Fibroblast of skin of right quadriceps (primary cell): ENCODE data around the gene ZMYND8.
"Not testable (repeated sequence)": the region's sequence is repeated elsewhere in the genome, so short reads cannot be mapped to it uniquely, and the experiment has no call there.

Experiments
- DNase-seq: peaks from one replicate; pipeline ENCODE4 v3.0.0-alpha.2; 2013

ZMYND8 gene

DNA sequence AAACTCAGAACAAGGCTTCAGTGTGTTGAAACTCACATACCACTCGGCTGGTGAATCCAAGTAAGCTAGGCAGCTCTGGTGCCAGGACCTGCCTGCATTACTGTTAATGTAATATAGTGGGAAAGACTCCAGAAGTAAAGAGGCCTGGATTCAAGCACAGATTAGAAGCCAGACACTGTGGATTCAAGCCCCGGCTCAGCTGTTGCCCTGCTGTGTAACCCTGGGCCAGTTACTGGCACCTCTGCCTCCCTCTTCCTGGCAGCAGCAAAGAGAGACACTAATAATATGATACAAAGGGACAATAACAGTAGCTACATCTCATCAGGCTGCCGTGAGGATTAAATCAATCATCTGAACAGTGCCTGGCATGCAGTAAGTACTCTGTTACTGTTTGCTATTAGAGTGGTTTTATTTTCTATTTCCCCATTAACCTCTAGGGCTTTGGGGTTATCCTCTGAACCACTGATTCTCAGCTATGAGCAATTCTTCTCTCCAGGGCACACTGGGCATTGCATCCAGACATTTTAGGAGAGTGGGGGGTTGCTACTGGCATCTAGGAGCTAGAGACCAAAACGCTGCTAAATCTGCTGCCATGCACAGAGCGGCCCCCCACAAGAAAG, 92.9 kb downstream of the ZMYND8 start:
- no peak for DNase-seq

DNA sequence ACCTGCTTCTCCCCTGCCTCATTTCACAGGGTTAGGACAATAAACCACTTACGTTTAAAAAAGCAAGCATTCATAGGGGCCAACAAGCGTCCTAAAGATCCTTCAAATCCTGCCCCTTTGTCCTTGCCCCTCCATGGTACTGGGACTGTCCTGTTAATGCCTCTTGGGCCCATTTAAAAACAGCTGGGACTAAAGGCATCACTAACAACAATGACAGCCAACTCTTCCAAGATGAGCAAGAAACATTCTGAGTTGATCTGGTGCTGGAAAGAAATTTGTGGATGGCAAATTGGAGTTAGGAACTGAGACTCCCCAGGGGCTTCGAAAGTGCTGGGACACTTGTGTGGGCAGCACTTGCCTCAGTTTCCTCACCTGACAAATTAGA, 93.4 kb downstream of the ZMYND8 start:
- DNase-seq = no peak

DNA sequence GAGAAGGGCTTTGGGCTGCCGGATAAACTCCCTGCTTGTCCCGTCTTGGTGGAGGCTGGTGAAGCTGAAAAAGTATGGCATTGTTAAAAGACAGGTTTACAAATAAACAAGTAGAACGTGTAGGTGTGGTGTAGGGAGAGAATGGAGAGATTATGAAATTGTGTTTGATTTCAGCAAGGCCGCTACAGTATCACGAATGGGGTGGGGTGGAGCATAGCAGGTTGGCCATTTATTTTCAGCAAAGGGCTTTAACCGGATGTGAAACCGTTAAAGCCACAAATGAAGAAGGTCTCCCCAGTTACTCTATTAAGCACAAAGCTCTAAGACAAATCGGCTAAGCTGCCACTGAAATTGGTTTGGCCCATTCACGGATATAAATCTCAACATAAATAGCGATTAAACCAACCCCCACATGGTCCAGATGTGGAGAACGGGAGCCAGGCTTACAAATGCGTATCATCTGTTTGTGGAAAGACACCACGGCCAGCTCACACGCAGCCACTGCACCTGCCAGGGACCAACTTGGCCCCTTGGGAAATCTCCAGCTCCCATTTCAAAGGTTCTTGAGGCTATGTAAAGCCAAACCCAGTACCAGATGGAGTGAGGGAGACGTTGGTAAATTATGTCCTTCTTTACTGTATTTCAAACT, 94.0 kb downstream of the ZMYND8 start:
- peak; percentile 20 for DNase-seq

DNA sequence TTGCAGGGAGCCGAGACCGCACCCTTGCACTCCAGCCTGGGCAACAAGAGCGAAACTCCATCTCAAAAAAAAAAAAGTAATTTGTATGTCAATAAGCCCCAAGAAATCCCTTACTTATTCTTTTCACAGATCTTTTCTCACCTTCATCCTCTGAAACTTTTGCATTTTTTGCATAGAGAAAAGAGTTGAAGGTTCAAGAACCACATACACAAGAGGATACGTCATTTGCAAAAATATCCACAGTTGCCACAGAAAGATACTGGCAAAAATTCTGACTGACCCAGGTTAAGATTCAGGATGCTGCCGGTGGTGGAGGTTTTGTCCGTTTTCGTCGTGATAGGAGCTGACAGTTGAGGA, 94.5 kb downstream of the ZMYND8 start:
- no peak for DNase-seq

DNA sequence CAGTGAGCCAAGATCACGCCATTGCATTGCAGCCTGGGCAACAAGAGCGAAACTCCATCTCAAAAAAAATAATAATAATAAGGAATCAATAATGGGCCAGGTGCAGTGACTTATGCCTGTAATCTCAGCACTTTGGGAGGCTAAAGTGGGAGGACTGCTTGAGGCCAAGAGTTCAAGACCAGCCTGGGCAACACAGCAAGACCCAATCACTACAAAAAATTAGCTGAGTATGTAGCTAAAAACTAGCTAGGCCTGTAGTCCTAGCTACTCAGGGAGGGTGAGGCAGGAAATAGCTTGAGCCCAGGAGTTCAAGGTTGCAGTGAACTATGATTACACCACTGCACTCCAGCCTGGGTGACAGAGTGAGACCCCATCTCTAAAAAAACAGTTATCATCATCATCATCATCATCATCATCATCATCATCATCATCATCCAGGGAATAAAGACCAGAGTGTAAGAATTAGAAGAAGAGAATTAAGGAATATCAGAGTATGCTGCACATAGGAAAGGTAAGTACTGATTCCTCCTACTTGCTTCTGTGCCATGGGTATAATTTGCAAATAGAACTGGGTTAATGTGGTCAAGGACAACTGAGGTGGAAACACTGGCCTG, 95.2 kb downstream of the ZMYND8 start:
- DNase-seq = not testable (repeated sequence)

DNA sequence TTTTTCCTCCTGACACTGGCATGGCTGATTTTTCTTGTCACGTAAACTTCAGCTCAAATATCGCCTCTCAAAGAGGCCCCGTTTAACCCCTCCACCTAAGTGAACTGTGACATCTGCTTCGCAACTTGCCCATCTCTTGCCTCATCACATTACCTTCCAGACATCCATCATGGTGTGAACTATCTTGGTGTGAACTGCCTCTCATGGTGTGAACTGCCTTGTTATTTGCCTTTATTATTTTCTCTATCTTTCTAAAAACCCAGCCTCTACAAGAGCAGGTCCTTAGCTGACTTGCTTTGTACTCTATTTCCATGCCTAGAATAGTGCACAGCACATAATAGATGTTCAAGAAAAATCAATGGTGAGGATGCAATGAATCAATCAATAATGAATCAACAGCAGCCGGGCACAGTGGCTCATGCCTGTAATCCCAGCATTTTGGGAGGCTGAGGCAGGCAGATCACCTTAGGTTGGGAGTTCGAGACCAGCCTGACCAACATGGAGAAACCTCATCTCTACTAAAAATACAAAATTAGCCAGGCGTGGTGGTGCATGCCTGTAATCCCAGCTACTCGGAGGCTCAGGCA, 95.9 kb downstream of the ZMYND8 start:
- not testable (repeated sequence) for DNase-seq

DNA sequence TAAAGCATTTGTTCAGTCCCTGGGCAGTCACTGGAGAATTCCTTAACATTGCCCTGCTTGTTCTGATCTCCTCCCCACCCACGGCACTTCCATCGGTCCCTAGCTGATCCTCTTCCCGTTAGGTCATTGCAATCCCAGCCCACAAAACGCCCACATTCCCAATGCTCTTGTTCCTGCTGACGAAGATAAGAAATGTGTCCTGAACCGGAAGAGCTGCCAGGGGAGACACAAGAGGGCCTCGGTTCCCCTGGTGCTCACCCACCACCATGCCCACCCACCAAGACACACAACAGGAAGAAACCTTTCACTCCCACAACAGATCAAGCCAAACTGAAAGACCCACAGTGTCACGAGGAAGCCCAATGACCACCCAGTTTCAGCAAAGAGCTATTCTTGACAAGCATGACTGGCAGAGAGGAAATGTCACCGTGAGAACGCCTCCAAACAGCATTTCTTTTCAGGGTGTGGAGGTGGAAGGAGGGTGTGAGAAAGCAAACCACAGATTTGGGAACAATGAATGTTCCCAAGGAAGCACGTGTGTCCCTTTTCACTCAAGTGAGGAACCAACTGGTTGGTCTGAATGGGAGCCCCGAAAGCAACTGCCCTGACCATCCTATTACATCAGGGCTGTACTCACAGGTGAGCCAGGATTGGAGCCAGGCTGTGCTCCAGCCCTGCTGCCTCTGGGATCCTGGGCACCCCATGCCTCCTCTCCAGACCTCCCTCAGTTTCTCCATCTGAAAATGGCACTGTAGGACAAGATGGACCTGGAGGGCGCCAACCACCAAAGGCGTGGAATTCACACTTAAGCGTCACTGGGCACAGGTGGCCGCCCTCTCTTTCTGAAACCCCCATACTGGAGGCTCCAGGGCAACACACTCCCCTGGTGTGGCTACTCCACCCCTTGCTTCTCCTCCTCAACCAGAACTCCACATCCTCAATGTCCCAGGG, 97.5 kb downstream of the ZMYND8 start:
- no peak for DNase-seq

DNA sequence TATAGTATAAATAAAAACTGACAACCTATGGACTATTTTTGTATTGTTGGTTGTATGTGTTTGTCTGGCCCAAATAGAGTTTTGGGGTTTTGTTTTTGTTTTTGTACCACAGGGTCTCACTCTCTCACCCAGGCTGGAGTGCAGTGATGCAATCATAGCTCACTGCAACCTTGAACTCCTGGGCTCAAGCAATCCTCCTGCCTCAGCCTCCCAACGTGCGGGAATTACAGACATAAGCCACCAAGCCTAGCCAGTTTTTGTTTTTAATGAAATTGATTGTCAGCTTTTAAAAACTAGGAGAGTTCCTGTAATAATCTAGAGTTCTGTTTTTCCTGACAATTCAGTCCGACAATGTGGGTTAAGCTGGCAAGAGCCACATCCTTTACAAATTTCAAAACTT, 98.7 kb downstream of the ZMYND8 start:
- no peak for DNase-seq

DNA sequence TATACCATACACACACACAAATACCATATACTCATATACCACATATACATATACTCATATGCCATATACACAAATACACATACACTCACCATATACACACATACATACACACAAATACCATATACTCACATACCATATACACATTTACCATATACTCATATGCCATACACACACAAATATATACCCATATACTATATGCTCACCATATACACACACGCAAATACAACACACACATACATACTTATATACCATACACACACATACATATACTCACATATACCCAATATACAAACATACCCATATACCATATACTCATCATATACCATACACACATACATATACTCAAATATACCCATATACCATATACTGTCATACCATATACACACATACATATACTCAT, 99.2 kb downstream of the ZMYND8 start:
- no peak for DNase-seq

DNA sequence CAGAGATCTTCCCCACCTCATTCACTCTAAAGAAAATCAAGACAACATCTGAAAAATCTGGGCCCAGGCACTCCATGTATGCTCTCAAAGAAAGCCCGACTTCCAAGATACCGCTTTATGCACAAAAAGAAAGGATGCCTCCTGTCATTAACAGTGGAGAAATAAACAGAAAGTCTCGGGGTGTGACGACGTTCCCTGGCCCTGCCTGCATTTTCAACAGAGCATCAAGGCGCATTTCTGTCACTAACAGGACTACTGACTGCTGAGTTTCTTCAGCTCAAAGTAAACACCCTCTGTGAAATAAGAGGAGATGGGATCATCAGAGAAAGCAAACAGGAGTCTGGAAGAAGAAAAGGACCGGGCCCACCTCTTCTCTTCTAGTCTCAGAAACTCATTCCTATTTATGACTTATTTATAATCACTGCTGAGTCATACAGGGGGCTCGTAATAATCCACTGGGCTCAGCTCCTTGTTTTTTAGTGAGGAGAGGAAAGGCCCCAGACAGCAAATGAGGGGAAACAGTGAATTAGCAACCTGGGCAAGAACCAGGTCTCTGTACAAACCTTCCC, 99.7 kb downstream of the ZMYND8 start:
- peak; percentile 58 for DNase-seq

DNA sequence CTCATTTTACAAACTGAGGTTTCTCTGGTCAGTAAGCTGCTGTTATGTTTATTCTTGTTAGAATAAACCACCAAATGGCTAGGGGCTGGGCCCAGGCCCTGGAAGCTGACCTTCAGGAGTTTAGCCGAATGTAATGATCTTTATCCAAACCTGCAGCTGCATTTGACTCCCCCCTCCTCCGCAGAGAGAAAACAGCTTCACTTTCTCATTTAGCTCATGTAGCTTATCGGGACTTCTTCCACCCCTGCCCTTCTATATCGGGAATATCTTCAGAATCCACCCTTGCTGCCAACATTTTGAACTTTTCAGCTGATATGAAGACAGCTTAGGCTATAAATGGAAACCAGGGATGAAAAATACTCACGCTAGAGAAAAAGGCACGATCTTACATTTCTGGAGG, 102.6 kb downstream of the ZMYND8 start:
- DNase-seq = no peak

DNA sequence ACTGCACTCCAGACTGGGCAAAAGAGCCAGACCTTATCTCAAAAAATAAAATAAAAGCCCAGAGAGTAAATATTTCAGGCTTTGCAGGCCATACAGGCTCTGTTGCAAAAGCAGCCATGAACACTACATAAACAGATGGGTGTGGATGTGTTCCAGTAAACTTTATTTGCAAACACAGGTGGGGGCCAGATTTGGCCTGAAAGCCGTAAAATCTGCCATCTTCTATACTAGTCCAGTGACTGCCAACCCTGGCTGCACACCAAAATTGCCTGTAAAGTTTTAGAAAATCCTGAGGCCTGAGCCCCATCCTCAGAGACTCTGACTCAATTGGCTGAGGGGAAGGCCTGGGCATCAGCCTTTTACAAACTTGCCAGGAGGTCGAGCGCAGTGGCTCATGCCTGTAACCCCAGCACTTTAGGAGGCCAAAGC, 103.6 kb downstream of the ZMYND8 start:
- DNase-seq = no peak

DNA sequence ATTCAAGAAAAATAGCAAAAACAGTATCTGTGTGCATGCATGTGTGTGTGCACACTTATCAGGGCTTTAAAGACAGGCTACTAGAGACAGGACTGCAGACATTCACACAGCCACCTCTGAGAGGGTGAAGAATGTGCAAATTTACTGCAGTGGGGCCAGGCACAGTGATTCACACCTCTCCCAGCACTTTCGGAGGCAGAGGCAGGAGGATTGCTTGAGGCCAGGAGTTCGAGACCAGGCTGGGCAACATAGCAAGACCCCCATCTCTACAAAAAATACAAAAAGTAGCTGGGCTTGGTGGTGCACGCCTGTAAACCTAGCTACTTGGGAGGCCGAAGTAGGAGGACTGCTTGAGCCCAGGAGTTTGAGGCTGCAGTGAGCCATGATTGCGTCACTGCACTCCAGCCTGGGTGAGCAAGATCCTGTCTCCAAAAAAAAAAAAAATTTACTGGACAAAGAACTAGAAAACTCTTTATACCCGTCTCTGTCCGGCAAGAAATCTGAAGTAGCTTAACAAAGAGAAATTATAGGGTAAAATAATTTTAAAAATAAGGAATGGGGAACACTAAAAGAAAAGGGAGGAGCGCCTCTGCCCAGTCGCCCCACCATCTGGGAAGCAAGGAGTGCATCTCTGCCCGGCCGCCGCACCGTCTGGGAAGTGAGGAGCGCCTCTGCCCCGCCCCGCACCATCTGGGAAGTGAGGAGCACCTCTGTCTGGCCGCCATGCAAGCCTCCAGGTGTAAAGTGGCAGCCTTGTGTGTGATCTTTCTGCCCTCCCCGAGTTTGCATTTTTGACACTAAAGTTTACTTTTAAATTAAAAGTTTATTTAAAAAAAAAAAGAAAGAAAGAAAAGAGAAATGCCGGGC, 105.1 kb downstream of the ZMYND8 start:
- DNase-seq = no peak

DNA sequence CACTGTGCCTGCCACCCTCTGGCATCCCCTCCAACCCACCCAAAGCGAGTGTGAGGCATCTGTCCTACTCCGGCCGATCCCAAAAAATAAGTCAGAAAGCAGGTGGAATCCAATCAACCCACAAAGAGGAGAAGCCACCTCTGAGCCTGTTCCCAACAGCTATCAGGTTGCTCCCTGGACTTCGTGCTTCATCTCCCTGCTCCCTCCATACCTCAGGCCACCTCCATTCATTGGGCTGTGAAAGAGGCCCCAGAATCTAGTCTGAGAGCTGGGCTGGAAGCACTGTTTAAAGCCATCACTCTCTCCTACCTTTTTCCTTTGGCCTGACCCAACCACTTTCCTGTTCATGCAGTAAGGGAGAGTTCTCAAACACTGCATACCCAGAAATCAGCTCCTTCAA, 106.1 kb downstream of the ZMYND8 start:
- no peak for DNase-seq

DNA sequence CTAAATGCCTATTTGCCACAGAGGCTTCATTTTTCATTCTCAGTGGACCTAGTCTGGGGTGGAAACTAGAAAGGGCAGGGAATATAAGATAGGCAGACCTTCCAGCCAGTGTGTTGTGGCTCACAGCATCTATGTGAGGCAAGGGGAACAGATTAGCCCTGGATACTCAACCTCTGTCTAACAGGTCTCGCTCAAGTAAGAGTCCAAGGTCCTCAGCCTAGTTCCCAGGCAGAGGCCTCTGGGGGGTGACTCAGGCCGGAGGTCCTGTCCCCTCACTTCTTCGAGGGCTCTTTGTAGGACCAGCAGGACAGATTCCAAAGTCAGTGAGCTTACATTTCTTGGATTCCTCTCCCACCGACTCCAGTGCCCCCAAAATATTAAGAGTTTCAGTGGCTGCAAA, 106.6 kb downstream of the ZMYND8 start:
- DNase-seq = no peak

DNA sequence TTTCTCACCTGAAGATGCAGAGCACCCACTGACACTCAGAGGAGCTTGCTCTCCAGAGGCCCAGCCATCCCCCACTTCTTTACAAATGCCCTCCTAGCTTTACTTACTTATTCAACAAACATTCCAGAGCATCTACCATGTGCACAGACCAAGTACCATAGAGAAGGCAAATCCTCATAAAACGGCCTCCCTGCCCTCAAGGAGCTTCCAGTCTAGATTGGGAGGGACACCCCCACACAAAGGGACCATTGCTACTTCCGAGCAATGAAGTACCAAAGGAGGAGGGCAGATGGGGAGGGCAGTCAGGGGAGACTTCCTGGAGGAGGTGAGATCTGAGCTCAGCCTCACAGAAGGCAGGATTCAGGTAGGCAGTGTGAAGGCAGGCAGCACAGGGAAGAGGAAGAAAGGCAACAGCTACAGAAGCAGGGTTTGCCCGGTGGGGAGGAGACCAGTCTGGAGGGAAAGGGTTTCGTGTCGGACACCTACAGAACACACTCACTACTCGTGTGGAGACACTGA, 108.0 kb downstream of the ZMYND8 start:
- DNase-seq = no peak

DNA sequence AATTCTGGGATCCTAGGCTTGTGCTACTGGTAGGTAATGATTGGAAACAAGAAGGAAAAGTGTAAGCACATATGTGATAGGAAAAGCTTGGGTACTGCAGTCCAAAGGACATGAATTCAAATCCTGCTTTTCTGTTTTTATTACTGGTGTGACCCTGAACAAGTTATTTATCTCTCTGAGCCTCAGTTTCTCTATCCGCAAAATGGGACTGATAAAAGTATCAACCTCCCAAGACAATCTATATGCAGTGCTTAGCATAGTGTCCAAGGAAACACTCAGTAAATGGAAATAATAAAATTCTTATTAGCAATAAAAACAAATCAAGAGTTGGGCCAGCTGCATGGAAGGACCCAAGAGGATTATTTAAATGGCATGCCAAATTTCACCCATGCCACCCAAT, 108.5 kb downstream of the ZMYND8 start:
- no peak for DNase-seq

DNA sequence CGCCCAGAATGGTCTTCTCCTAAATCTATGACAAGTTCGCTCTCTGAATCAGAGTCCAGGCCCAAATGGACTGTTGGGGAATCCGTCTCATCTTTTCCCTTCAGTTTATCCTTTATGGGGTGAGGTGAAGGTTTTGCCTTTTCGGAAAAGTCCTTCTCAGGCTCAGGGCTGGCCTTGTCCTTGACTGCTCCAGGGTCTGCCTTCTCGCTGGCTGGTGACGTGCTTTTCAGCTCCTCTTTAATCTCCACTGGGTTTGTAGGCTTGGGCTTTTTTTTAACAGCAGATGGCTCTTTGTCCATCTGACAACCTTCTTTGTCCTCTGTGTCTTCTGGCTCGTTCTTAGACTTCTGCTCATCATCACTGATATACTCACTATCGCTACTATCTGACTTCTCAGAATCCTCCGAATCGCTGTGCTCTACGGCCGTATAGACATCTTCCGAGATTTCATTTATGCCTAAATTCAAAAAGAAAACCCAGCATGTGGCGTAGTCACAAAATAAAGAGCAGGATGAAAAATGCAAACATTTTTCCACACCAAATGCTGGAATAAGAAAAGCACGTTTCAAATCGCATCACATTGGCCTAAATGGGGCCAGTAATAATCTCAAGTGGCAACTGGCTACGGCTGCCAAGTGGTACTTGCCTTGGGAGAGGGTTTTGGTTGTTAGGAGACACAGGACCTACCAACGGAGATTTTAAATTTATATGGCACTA, 110.3 kb downstream of the ZMYND8 start:
- DNase-seq = no peak

DNA sequence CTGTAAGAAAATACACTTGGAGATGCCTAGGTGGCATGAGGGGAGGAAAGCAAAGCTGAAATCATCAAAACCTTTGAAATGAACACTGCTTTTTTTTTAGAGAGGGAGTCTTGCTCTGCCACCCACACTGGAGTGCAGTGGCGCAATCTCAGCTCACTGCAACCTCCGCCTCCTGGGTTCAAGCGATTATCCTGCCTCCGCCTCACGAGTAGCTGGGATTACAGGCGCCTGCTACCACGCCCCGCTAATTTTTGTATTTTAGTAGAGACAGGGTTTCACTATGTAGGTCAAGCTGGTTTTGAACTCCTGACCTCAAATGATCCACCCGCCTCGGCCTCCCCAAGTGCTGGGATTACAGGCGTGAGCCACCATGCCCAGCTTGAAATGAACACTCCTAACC, 111.3 kb downstream of the ZMYND8 start:
- not testable (repeated sequence) for DNase-seq

DNA sequence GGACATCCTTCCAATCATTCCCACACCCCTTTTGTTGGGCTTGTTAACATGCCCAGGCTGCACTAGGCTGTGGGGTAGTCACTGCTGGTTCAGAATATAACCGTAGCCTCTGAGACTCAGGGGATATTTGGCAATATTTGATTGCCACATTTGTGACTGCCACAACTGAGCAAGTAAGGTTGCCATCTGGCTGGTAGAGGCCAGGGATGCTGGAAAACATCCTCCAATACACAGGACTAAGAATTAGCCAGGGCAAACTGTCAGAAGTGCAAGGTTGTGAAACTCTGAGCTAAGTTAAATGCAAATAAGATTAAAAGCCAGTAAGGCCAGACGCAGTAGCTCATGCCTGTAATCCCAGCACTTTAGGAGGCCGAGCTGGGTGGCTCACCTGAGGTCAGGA, 112.0 kb downstream of the ZMYND8 start:
- DNase-seq = no peak
